Measurements from ENCODE around the gene SMCO2. TPM values are rescaled to one million over a fixed set of nuclear protein-coding genes. Genes with fewer than 3 reads are reported as not detected.

SMCO2 gene
- total RNA-seq, result under 1 TPM in 1 of 2 experiments, not detected in 1; 0.19 TPM

DNA sequence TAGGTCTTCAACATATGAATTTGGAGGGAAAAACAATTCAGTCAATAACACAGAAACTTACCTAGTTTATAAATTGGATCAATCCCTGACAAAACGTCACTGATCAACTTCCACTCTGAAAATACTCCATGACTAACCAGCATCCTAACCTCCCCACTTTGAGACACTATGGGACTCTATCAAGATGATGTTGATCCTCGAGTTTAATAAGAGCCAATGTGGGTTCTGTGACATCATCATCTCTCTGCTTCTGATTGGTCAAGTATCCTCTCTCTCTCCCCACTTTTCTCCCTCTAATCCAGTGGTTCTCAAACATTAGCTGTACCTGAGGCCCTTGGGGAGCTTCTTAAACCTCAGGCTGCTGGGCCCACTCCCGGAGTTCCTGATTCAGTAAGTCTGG is at the start of gene SMCO2:
Gene SMCO2 (plus strand): TSS at position 301 of the 400 bp plus-strand sequence. CDS start 23,896 bp downstream, outside the sequence.
- H3K36me3 Mint-ChIP-seq, result no peaks in the 10 kb centered on the region
- intact Hi-C loops (cut with micrococcal nuclease), result no loop called here
- H3K4me1 Mint-ChIP-seq (ENCODE audit: low read depth), result no peaks in the 10 kb centered on the region
- peaks cover 12% of the 10 kb centered on the region for H3K9me3 Mint-ChIP-seq
- no peak within 1 kb of the TSS for H3K27ac Mint-ChIP-seq
- ChIA-PET CTCF (interaction anchor here (2.5 kb wide), 1 partner anchor 12 kb away, joined by 12 read pairs; no protein-coding TSS in a partner anchor), POLR2A (no interaction called here)
- no peaks in the 10 kb centered on the region for H3K27me3 Mint-ChIP-seq
- no peak for DNase-seq
- no peak within 1 kb of the TSS for H3K4me3 Mint-ChIP-seq

DNA sequence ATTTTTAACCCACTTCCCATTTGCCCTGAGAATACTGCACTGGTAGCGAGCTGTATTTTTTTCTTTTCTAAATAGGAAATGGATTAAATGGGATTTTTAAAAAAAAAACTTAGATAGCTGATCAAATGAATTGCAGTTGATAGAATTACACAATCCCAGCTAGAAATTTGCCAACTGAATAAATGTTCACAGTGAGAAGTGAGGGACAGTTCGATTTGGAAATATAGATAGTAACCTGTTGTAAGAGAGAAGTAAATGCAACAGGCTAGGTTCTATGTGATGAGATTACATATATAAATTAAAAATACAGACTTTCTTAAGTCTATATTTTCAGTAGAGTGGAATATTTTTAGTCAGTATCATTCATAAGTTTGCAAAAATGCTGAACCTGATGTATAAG is 48.1 kb upstream of the SMCO2 start:
- no peak for DNase-seq
- intact Hi-C loops (cut with micrococcal nuclease), result no loop called here
- H3K4me1 Mint-ChIP-seq (ENCODE audit: low read depth), result no peaks in the 10 kb centered on the region
- no peaks in the 10 kb centered on the region for H3K9me3 Mint-ChIP-seq
- ChIA-PET POLR2A (no interaction called here), CTCF (no interaction called here)
- H3K4me3 Mint-ChIP-seq, result no peak overlapping the region
- no peaks in the 10 kb centered on the region for H3K36me3 Mint-ChIP-seq
- no peak overlapping the region for H3K27ac Mint-ChIP-seq
- peaks cover 4% of the 10 kb centered on the region for H3K27me3 Mint-ChIP-seq

DNA sequence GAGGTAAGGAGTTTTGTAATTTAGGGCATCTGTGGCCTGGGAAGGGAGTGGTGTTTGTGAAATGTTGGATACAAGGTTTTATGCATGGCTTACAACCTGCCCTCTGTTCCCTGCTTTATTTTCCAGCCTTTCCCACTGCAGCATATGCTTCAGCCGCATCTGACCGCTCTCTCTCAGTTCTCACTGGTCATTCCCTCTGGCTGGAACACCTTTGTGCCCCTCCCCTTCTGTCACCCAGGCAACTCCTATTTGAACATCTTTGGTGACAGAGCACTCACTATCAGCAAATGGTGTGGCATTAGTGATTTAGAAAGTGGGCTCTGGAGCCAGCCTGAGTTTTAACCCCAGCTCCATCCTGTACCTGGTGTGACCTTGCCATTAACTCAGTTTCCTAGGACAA is 47.5 kb upstream of the SMCO2 start:
- peaks cover 4% of the 10 kb centered on the region for H3K27me3 Mint-ChIP-seq
- H3K9me3 Mint-ChIP-seq, result no peaks in the 10 kb centered on the region
- no peak overlapping the region for H3K4me3 Mint-ChIP-seq
- peaks cover 2% of the 10 kb centered on the region for H3K36me3 Mint-ChIP-seq
- ChIA-PET CTCF (no interaction called here), POLR2A (no interaction called here)
- no peaks in the 10 kb centered on the region for H3K4me1 Mint-ChIP-seq (ENCODE audit: low read depth)
- H3K27ac Mint-ChIP-seq, result no peak overlapping the region
- no peak for DNase-seq
- intact Hi-C loops (cut with micrococcal nuclease), result no loop called here

DNA sequence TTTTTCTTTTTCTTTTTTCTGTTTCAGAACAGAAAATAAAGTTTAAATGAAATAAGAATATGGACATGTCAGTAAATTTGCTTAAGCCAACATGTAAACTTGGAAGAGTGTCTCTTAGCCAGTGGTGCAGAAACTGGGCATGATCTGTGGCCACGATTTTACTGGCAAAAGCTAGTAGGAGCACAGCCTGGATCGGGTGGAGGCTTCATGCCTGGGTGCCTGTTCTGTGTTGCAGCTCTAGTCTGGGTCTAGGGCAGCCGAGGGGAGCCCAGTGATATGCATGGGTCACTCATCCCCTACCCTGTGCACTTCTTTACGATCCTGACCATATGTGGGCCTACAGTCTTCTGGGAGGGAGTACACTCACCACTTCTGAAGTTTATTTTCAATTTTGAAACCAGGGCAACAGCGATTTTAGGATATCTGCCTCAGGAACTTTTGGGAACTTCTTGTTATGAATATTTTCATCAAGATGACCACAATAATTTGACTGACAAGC is 45.6 kb upstream of the SMCO2 start:
- H3K27ac Mint-ChIP-seq, result no peak overlapping the region
- H3K4me1 Mint-ChIP-seq (ENCODE audit: low read depth), result no peaks in the 10 kb centered on the region

DNA sequence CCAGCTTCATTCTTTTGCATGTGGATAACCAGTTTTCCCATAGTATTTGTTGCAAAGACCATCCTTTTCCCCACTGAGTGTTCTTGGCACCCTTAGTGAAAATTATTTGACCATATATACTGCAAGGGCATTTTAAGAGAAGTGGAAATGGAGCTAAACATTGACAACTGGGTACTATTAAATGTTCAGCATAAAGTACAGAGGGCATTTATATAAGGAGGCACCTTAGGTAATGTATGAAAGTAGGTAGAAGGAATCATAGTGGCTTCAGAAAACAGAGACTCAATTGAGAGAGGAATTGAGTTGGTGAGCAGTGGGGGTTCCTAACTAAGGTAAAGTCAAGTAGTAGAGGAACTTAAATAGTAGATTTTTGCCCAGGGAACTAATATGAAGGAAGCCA is 34.5 kb upstream of the SMCO2 start:
- intact Hi-C loops (cut with micrococcal nuclease), result no loop called here
- Mint-ChIP-seq H3K4me3 (no peak overlapping the region), H3K9me3 (no peaks in the 10 kb centered on the region), H3K27ac (no peak overlapping the region), H3K4me1 (ENCODE audit: low read depth) (no peaks in the 10 kb centered on the region), H3K36me3 (no peaks in the 10 kb centered on the region), H3K27me3 (no peaks in the 10 kb centered on the region)
- DNase-seq, result no peak
- ChIA-PET POLR2A (no interaction called here), CTCF (interaction anchor here (1.1 kb wide), 1 partner anchor 241 kb away, joined by 3 read pairs; no protein-coding TSS in a partner anchor)

More for the DNA sequence above, 45.6 kb upstream of the SMCO2 start:
- Mint-ChIP-seq H3K9me3 (no peaks in the 10 kb centered on the region), H3K36me3 (peaks cover 2% of the 10 kb centered on the region), H3K27me3 (peaks cover 4% of the 10 kb centered on the region), H3K4me3 (no peak overlapping the region)
- POLR2A ChIA-PET, result no interaction called here
- no peak for DNase-seq
- intact Hi-C loops (cut with micrococcal nuclease), result no loop called here
- CTCF ChIA-PET, result interaction anchor here (0.7 kb wide), 1 partner anchor 232 kb away, joined by 4 read pairs; no protein-coding TSS in a partner anchor

DNA sequence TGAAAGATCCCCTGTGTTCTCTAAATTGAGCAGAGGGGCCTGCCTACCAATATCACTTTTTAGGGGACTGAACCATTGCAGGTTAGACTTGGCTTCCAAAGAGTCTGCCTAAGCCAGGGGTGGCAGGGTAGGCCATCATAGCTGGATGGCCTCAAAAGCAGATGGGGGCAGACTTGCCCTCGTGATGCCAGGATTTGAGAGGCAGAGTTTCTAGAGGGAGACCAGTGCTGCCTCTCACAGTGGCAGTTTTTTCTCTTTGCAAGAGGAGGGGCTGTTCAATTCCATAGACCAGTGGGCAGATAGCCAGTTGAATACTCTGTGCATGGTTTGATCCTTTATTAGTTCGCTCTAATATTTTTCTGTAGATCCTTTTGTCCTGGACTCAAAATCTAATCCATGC is 23.8 kb upstream of the SMCO2 start:
- CTCF ChIA-PET, result interaction anchor here (1.3 kb wide), 1 partner anchor 12 kb away, joined by 6 read pairs; no protein-coding TSS in a partner anchor
- Mint-ChIP-seq H3K27me3 (no peaks in the 10 kb centered on the region), H3K4me1 (ENCODE audit: low read depth) (no peaks in the 10 kb centered on the region), H3K9me3 (peaks cover 2% of the 10 kb centered on the region), H3K36me3 (peaks cover 4% of the 10 kb centered on the region), H3K27ac (no peak overlapping the region), H3K4me3 (no peak overlapping the region)
- POLR2A ChIA-PET, result no interaction called here
- intact Hi-C loops (cut with micrococcal nuclease), result loop anchor here (5.0 kb wide), 1 partner anchor 280 kb away; no protein-coding TSS in a partner anchor
- DNase-seq, result no peak

DNA sequence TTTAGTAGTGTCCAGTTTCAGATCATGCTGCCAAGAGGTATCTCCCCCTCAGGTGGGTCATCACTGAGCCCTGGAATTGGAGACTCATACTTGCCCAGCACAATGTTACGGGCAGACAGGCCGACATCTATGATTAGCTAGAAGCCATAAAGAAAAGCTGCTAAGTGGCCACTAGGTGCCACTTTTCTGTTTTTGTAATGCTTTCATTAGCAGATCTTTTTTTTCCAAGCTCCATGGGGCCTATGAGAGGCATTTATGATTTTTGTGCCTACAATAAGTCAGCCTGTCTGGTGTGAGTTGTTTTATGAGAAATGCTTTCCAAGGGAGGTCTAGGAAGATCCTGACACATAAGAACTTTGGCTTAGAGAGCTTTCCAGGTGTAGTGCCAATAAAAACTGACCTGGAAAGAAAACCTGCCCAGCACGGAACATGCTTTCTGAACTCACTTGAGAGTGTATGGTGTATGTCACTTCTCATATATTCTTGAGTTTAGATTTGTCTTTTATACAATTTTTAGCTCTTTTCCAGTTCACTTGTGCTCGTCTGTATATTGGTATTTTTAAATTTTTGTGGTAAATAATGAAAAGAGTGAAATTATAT is 21.8 kb upstream of the SMCO2 start:
- H3K9me3 Mint-ChIP-seq, result no peaks in the 10 kb centered on the region
- DNase-seq, result no peak

DNA sequence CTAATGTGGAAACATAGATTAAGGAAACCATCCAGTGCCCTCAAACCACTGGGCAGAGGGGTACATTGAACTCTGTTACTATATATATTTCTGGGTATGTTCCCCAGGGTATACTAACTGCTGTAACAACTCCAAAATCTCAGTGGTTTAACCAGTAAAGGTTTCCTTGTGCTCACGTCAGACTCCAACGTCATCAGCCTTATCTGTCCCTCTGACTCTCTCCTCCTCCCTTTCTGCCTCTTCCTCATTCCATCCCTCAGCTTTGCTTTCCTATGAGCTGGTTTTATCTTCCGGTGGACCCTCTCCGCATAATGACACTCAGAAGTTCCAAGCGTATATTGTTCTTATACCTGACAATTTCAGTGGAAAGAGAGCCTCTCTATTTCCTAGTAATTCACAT is 21.2 kb upstream of the SMCO2 start:
- Mint-ChIP-seq H3K4me3 (no peak overlapping the region), H3K27me3 (peaks cover 2% of the 10 kb centered on the region), H3K9me3 (no peaks in the 10 kb centered on the region), H3K36me3 (peaks cover 3% of the 10 kb centered on the region), H3K4me1 (ENCODE audit: low read depth) (peaks cover 5% of the 10 kb centered on the region), H3K27ac (no peak overlapping the region)
- intact Hi-C loops (cut with micrococcal nuclease), result no loop called here
- ChIA-PET POLR2A (no interaction called here), CTCF (interaction anchor here (0.9 to 2.4 kb wide), 6 partner anchors 9 to 284 kb away, joined by 3 to 15 read pairs (median 4); no protein-coding TSS in a partner anchor)
- DNase-seq, result no peak

More for the DNA sequence above, 21.8 kb upstream of the SMCO2 start:
- H3K4me3 Mint-ChIP-seq, result no peak overlapping the region
- H3K36me3 Mint-ChIP-seq, result peaks cover 3% of the 10 kb centered on the region
- no peak overlapping the region for H3K27ac Mint-ChIP-seq
- ChIA-PET CTCF (interaction anchor here (0.6 to 2.4 kb wide), 7 partner anchors 10 to 285 kb away, joined by 3 to 15 read pairs (median 3); no protein-coding TSS in a partner anchor), POLR2A (no interaction called here)
- H3K27me3 Mint-ChIP-seq, result peaks cover 2% of the 10 kb centered on the region
- intact Hi-C loops (cut with micrococcal nuclease), result loop anchor here (5.0 kb wide), 1 partner anchor 278 kb away; no protein-coding TSS in a partner anchor
- H3K4me1 Mint-ChIP-seq (ENCODE audit: low read depth), result peaks cover 2% of the 10 kb centered on the region

DNA sequence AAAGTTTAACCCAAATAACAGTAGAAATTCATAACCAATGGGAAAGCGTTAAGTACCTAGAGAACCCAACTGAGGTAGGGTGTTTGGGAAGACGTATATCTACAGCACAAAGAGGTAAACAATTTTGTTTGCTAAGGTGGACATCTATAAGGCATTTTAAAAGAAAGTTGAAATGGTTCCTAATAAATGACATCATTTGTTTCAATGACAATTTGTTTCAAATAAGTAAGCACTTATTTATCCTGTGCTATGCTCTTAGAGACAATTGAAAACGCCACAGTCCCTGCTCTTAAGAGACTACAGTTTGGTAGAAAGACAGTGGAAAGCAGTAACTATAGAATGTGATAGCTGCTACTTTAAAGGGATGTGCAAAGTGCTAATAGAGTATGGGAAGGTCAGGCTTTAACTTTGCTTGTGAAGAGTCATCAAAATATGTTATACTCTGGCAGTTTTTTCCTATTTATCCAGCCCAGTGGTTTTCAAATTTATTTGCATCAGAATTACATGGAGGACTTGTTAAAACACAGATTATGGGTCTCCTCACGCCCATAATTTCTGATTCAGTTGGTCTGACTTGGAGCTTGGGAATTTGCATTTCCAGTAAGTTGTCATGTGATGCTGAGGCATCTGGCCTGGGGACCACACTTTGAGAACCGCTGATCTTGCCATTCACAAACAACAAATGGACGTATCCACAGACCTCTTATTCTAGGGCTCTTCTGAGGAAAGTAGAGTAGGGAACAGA is 19.6 kb upstream of the SMCO2 start:
- H3K9me3 Mint-ChIP-seq, result no peaks in the 10 kb centered on the region
- H3K36me3 Mint-ChIP-seq, result no peaks in the 10 kb centered on the region
- ChIA-PET POLR2A (no interaction called here), CTCF (interaction anchor here (1.0 kb wide), 2 partner anchors 18 to 277 kb away, joined by 3 to 4 read pairs; no protein-coding TSS in a partner anchor)
- peaks cover 8% of the 10 kb centered on the region for H3K4me1 Mint-ChIP-seq (ENCODE audit: low read depth)
- intact Hi-C loops (cut with micrococcal nuclease), result no loop called here
- H3K4me3 Mint-ChIP-seq, result no peak overlapping the region
- no peak for DNase-seq
- no peak overlapping the region for H3K27ac Mint-ChIP-seq
- peaks cover 2% of the 10 kb centered on the region for H3K27me3 Mint-ChIP-seq

DNA sequence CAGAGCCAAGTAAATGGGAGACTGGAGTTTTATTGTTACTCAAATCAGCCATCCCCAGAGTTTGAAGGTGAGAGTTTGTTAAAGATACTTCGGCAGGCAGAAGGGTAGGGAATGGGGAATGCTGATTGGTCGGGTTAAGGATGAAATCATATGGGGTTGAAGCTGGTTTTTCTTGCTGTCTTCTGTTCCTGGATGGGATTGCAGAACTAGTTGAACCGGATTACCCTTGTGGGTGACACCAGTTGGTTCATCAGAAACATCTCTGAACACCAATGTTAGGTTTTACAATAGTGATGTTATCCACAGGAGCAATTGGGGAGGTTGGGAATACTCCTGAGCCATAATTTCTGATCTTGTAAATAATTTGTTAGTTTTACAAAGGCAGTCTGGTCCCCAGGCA is 18.7 kb upstream of the SMCO2 start:
- intact Hi-C loops (cut with micrococcal nuclease), result no loop called here
- CTCF ChIA-PET, result interaction anchor here (0.6 kb wide), 1 partner anchor 33 kb away, joined by 3 read pairs; no protein-coding TSS in a partner anchor
- Mint-ChIP-seq H3K27ac (no peak overlapping the region), H3K27me3 (peaks cover 5% of the 10 kb centered on the region), H3K36me3 (no peaks in the 10 kb centered on the region), H3K9me3 (no peaks in the 10 kb centered on the region), H3K4me1 (ENCODE audit: low read depth) (peaks cover 8% of the 10 kb centered on the region), H3K4me3 (no peak overlapping the region)
- POLR2A ChIA-PET, result no interaction called here
- no peak for DNase-seq

DNA sequence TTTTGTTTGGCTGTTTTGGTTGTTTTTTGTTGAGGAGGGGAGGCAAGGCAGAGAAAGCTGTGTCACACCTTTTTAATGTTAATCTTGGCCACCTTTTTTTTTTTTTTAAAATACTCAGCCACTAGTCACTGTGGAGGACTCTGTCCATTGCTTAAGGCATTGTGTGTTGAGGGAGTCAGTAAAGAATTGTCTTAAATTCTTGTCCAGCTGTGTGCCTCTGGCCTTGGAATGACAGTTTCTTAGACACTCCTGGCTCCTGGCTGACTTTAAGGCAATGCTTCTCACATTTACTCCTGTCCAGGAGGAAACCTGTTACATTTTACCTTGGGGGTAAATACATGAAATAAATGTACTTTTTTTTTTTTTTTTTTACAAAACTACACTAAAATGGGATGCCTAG is 18.1 kb upstream of the SMCO2 start:
- Mint-ChIP-seq H3K27me3 (peaks cover 5% of the 10 kb centered on the region), H3K9me3 (no peaks in the 10 kb centered on the region), H3K27ac (no peak overlapping the region), H3K4me3 (no peak overlapping the region), H3K36me3 (no peaks in the 10 kb centered on the region), H3K4me1 (ENCODE audit: low read depth) (peaks cover 8% of the 10 kb centered on the region)
- intact Hi-C loops (cut with micrococcal nuclease), result no loop called here
- CTCF ChIA-PET, result interaction anchor here (0.6 kb wide), 1 partner anchor 32 kb away, joined by 3 read pairs; no protein-coding TSS in a partner anchor
- POLR2A ChIA-PET, result no interaction called here
- DNase-seq, result no peak

DNA sequence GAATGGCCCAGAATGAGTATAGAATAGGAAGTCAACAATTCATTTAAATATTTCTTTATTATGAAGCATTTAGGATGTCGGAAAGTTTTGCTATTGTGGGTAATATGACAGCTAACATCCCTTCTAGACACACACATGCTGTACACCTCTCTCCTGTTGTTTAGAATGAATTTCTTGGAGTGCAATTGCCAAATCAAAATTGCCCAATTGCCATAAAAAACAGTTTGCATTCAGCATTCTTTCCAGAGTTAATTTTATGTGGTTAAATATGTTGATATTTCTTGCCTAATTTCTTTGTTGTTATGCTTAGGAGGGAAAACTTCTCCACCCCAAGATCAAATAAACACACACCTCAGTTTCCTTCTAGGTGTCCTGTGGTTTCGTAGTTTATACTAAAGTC is 16.9 kb upstream of the SMCO2 start:
- intact Hi-C loops (cut with micrococcal nuclease), result no loop called here
- ChIA-PET CTCF (no interaction called here), POLR2A (no interaction called here)
- peaks cover 5% of the 10 kb centered on the region for H3K27me3 Mint-ChIP-seq
- H3K36me3 Mint-ChIP-seq, result no peaks in the 10 kb centered on the region
- H3K4me3 Mint-ChIP-seq, result no peak overlapping the region
- H3K9me3 Mint-ChIP-seq, result no peaks in the 10 kb centered on the region
- peaks cover 8% of the 10 kb centered on the region for H3K4me1 Mint-ChIP-seq (ENCODE audit: low read depth)
- H3K27ac Mint-ChIP-seq, result no peak overlapping the region
- no peak for DNase-seq

Data from activated CD4-positive, alpha-beta memory T cell treated with anti-CD3 and anti-CD28 coated beads for 36 hours (primary cell).